ENCODE results near the gene FBXO27. TPM values are rescaled to one million over a fixed set of nuclear protein-coding genes. Genes with fewer than 3 reads are reported as not detected.

The FBXO27 gene
- total RNA-seq, 1 experiment from 2014 or later: 16.4 TPM

- Histone ChIP-seq H2AFZ (ENCODE audit: low read depth, low read length, poor library complexity, severe bottlenecking) (no peak overlapping the region), H3K9me2 (ENCODE audit: insufficient read depth) (no peaks in the 10 kb centered on the region), H3K79me2 (ENCODE audit: insufficient read depth, low read length) (no peaks in the 10 kb centered on the region), H3K27me3 (ENCODE audit: insufficient read depth, low read length) (no peaks in the 10 kb centered on the region), H3K4me3 (replicated peaks in 1 of 2; ENCODE audit: low read depth in 1 of 2, low read length in 2 of 2) (no peak overlapping the region), H3K9ac (ENCODE audit: low read length) (no peak overlapping the region), H3K27ac (ENCODE audit: low read depth, low read length) (no peak overlapping the region), H3K36me3 (ENCODE audit: control insufficient read depth in 1 of 2, insufficient read depth in 2 of 2, low read length in 2 of 2) (no peaks in the 10 kb centered on the region), H3K4me1 (ENCODE audit: control insufficient read depth in 1 of 2, insufficient read depth in 2 of 2, low read length in 2 of 2) (no peaks in the 10 kb centered on the region), H4K20me1 (ENCODE audit: insufficient read depth) (no peaks in the 10 kb centered on the region), H3K9me3 (ENCODE audit: control insufficient read depth in 1 of 2, insufficient read depth in 1 of 2, low read depth in 1 of 2, low read length in 2 of 2) (no peaks in the 10 kb centered on the region), H3K4me2 (ENCODE audit: low read length) (no peak overlapping the region)
- no TSS peak for BruUV-seq (replicated peaks)
- ChIA-PET CTCF (no interaction called here), RAD21 (ENCODE audit: low non-redundant PET in 1 of 2, low total read pairs in 2 of 2, uncharacterized antibody in 2 of 2, unreplicated experiment in 2 of 2) (no interaction called here), POLR2A (no interaction called here)
- TF ChIP-seq SIN3A (IDR thresholded peaks at IDR 0.05; ENCODE audit: low read depth): no peak
- no peak for TF ChIP-seq EGR1 (IDR thresholded peaks at IDR 0.05; ENCODE audit: low read depth)
- no peak for TF ChIP-seq POLR2AphosphoS5 (IDR thresholded peaks at IDR 0.05; ENCODE audit: low read depth, low read length)
- no peak for TF ChIP-seq TCF7L2 (IDR thresholded peaks at IDR 0.05; ENCODE audit: borderline replicate concordance, extremely low read depth, insufficient read depth, insufficient read length)
- TF ChIP-seq, protein P1, sequence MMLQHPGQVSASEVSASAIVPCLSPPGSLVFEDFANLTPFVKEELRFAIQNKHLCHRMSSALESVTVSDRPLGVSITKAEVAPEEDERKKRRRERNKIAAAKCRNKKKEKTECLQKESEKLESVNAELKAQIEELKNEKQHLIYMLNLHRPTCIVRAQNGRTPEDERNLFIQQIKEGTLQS (IDR thresholded peaks at IDR 0.05): no peak
- TF ChIP-seq REST (IDR thresholded peaks at IDR 0.05; ENCODE audit: low read depth): no peak
- TF ChIP-seq CEBPB (IDR thresholded peaks at IDR 0.05; ENCODE audit: low read depth): no peak
- no peak for TF ChIP-seq EZH2phosphoT487 (IDR thresholded peaks at IDR 0.05; ENCODE audit: borderline replicate concordance)
- TF ChIP-seq, protein P2, sequence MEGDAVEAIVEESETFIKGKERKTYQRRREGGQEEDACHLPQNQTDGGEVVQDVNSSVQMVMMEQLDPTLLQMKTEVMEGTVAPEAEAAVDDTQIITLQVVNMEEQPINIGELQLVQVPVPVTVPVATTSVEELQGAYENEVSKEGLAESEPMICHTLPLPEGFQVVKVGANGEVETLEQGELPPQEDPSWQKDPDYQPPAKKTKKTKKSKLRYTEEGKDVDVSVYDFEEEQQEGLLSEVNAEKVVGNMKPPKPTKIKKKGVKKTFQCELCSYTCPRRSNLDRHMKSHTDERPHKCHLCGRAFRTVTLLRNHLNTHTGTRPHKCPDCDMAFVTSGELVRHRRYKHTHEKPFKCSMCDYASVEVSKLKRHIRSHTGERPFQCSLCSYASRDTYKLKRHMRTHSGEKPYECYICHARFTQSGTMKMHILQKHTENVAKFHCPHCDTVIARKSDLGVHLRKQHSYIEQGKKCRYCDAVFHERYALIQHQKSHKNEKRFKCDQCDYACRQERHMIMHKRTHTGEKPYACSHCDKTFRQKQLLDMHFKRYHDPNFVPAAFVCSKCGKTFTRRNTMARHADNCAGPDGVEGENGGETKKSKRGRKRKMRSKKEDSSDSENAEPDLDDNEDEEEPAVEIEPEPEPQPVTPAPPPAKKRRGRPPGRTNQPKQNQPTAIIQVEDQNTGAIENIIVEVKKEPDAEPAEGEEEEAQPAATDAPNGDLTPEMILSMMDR (IDR thresholded peaks at IDR 0.05 in 2 of 3, conservative IDR thresholded peaks at IDR 0.05 in 1 of 3; ENCODE audit: borderline replicate concordance in 1 of 3, insufficient read depth in 1 of 3, low read depth in 2 of 3, low read length in 2 of 3): no peak
- TF ChIP-seq EZH2 (IDR thresholded peaks at IDR 0.05): no peak
- TF ChIP-seq FOSL1 (IDR thresholded peaks at IDR 0.05; ENCODE audit: low read depth): no peak
- no peak for TF ChIP-seq RAD21 (IDR thresholded peaks at IDR 0.05; ENCODE audit: low read depth)
- TF ChIP-seq ZBTB33 (IDR thresholded peaks at IDR 0.05; ENCODE audit: extremely low read depth, insufficient replicate concordance, low read length): no peak
- no peak for ATAC-seq
- intact Hi-C loops (cut with micrococcal nuclease): no loop called here
- no peak for DNase-seq (ENCODE audit: low read depth, low spot score)
Measured at GRCh38 chr19:39007096-39007495, 25.3 kb downstream of the FBXO27 start.
